ENCODE results near the gene CAVIN4.

CAVIN4 gene

DNA sequence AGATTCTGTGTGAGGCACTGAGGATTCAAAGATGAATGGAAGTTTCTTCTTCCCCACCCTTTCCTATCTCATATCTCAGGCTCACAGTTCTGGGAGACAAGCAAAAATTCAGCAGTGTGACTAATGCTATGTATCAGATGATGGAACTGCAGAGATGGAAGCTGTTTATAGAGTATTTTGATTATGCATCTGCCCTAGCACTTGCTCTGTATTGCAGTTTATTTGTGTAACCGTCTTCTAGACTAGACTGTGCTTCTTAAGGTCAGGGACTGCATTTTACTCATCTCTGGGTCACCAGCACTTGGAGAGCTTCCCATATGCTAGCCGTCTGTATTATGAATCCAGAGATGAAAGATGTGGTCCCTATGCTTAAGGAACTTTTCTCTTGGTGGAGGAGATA is 12.6 kb downstream of the CAVIN4 start:
- DNase-seq (ENCODE audit: low read depth in 2 of 2), result no peak

DNA sequence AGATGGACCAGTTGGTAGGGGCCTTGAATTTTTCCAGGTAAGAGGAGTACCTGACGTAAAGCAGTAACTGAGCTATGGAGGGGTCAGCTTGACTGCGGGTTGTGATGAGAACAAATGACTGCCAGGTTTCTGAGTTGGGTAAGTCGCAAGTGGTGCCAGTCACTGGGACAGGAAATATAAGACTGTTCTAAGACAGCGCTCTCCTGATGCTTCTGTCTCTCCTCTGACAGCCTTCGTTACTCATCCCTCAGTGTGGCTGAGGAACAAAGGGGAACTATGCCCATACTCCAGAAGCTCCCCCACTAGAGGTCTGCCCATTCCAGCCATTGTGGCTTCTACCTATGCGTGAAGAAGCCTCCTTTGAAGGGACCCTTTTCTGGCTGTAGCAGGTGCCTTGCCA is 13.3 kb downstream of the CAVIN4 start:
- DNase-seq (ENCODE audit: low read depth in 2 of 2), result no peak

DNA sequence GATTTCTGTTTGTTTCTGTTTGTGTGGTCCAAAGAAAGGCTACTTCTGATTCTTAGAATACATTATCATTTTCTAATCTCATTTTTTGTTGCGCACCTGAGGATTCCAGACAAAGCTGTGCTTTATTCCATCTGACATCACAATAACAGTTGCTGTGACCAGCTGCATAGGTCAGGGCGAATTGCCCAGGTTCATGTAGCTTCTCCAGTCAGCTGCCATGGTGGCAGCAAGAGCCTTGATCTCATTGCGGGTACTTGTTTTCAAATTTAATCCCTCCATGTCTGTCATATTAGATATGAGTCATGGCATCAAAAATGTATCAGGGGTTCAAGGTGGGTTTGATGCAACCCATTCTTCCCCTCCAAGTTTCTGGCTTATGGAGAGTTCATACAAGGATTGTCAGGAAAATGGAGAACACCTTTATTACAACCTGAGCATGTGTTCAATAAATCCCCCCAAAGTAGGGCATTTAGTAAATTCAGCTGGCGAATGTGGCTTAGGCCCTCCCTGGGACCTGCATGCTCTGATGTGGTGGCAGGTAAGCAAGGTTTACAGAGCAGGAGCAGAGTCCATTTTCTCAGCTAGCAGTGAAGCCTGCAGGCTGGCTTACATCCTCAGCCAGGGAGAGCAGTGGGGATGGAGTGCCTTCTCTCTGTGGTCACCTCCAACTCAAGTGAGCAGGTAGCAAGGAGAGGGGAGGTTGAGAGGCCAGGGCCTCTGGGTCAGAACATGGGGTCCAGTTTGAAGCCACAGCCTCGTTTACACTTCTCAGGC is 13.9 kb downstream of the CAVIN4 start:
- no peak for DNase-seq (ENCODE audit: low read depth in 2 of 2)

DNA sequence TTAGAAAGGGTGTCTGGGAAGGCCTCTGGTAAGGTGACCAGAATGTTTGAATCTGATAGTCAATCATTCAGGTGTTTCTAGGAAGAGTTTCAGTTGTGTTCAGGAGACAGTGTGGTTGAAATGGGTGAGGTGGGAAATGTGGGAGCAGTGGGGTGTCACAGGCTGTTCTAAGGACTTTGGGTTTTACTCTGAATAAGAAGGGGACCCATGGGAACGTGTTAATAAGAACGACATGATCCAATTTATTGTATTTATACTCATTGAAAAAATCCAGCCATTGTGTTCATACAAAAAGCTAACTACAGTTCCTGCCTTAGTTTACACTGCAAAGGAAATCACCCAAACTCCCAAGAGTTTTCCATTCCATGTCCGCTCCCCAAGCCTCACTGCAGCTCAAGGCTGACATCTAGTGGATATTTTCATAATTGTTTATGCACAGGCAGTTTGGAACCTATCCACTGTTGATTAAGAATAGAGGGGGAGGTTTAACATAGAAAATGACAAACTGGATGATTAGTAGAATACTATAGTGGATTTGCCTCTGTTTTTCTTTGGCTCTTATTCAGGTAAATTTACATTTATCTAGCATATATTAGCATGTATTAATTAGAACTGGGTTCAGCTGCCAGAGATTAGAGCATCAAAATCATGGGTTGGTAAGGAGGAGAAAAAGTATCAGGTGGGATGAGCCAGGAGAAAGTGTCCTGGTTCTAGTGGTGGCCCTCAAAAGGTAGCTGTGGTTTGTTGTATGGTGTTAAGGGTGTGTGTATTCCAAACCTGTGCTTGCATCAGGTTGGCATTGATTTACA is 17.7 kb downstream of the CAVIN4 start:
- no peak for DNase-seq (ENCODE audit: low read depth in 2 of 2)

DNA sequence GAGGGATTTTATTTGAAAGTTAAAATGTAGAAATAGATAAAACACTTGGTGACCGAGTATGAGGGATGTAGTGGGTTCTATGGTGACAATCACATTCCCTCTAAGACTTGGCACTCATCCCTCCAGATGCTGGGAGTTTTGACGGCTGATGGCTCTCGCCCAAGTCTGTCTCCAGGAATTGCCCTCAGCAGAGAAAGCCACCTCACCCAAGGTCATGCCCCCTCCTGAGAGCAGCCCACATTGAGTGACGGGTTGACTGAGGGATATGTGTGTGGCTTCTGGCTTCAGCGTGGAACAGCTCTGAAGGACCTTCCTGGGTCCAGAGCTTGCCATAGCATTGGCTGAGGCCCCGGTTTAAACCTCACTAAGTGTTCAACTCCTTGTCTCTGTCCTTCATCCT is 19.4 kb downstream of the CAVIN4 start:
- no peak for DNase-seq (ENCODE audit: low read depth in 2 of 2)

DNA sequence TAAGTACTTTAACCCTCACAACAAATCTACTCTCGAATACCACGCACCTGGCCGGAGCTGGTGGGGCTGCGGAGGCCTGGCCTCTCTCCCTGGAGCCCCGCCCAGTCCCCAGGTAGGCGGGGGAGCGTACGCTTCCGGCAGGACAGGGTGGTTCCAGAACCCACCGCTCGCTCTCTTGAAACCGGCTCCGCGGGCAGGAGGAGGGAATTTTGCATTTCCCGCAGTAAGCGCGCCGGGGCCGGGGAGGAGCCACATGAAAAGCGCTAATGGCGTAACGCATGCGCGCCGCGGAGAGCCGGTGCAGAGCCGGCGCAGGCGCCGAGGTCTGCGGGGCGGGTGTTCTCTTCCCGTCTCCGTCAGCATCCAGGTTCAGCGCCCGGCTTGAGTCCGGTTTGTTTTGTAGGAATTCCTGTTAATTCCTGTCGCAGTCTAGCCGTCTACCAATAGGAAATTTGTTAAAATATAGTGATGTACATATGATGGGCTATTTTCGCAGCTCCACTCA is 20.8 kb downstream of the CAVIN4 start:
- DNase-seq (ENCODE audit: low read depth in 2 of 2), result peak; percentile 55 to 71

DNA sequence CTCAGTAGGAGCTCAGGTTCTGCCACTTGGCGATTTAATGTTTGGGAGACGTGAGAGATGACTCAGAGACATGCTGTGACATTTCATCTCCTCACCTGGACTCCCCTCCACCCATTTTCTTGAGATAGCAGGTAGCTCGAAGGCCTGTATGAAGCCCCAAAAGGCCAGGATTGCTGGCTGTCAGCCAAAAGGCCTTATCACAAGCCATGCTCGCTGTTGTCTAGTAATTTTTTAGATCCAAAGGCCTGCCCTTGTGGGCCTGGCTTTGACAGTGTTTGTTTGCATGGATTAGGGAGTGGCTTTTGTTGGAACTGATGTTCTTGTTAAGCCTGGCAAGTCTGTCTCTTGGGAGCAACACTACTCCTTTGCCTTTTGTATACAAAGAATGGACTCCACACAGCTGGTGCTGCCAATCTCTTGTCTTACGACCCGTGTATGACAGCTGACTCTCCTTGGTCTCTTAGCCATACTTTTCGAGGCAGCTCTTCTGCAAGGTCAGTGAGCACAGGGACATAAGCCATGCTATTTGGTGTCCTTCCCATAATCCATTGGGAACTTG is 22.7 kb downstream of the CAVIN4 start:
- DNase-seq (ENCODE audit: low read depth in 2 of 2), result no peak

DNA sequence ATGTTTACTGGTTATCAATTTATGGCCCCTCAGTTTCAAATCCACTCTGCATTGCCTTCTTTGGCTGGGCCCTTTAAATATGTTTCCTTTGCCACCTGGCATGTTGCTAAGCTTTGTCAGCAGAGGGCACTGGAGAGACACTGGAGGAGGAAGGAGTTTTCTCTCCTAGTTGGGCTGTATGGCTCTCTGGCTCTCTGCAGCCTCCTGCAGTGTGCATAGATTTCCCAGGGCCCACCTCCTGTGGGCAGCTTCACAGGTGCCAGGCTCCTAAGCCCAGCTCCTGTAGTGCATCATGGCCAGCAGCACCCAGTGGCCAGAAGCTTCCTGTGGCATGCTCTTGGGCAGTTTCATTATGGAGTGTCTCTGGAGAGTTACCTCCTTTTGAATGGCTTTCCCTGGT is 23.3 kb downstream of the CAVIN4 start:
- no peak for DNase-seq (ENCODE audit: low read depth in 2 of 2)

DNA sequence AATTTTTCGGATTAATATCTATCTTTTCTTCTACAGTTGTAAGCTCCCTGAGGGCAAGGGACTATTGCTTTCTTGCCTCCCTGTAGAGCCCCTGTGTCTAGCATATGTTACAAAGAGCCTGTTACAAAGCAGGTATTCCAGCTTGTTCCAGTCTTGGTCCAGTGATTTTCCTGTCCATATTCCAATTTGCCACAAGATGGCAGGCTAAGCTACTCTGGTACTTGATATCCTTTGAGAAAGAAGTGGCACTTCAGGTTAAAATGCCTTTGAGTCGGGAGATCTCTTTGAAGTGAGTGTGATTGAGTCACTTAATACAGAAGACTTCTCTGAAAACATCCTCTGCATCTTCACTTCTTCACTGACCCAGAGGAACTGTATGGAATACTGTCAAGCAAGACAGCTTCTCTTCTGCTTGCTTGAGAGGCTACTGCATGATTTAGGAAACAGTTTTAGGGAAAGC is 24.5 kb downstream of the CAVIN4 start:
- no peak for DNase-seq (ENCODE audit: low read depth in 2 of 2)

DNA sequence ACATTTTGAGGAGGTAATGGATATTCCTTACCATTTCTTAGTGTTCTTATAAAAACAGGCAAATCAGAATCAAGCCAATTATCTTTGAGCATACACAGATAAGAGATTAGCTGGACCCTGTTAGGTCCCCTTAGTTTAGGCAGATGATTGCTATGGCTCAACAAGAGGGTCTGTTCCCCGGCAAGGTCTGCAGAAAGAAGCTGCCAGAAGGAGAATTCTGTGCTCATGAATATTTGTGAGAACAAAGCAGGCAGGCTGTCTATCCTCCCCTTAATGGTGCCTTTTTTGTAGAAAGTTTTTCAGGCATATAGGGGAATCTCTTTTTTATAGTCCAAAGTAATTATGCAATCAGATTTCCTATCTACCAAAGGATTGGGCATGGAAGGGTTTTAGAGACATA is 27.5 kb downstream of the CAVIN4 start:
- no peak for DNase-seq (ENCODE audit: low read depth in 2 of 2)

DNA sequence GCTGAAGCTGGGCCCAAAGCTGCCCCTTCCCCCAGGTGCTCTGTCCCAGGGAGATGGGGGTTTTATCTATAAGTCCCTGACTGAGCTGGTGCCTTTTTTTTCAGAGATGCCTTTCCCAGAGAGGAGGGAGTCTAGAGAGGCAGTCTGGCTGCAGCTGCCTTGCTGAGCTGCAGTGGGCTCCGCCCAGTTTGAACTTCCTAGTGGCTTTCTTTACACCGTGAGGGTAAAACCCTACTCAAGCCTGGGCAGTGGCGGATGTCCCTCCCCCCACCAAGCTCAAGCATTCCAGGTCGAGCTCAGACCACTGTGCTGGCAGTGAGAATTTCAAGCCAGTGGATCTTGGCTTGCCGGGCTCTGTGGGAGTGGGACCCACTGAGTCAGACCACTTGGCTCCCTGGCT is 41.3 kb downstream of the CAVIN4 start:
- no peak for DNase-seq (ENCODE audit: low read depth in 2 of 2)

DNA sequence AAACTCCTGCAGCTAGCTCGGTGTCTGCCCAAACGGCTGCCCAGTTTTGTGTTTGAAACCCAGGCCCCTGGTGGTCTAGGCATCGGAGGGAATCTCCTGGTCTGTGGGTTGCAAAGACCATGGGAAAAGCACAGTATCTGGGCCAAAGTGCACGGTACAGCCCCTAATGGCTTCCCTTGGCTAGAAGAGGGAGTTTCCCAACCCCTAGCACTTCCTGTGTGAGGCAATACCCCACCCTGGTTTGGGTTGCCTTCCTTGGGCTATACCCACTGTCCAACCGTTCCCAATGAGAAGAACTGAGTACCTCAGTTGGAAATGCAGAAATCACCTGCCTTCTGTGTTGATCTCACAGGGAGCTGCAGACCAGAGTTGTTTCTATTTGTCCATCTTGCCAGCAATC is 41.8 kb downstream of the CAVIN4 start:
- DNase-seq (ENCODE audit: low read depth in 2 of 2), result no peak

DNA sequence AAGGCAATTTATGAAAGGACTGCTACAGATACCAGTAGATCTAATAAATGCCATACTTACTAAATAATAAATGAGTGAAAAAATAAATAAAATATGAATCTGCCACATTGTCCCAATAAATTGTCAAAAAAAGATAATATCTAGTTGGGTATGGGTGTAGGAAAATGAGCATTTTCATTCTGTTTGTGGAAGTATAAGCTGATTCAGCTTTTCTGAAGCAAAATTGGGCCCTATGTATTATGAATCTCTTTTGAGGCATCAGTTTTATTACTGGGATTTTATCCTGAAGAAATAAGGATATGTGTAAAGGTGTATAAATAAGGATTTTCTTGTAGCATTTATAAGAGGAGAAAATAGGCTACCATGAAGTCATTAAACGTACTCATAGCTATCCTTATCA is 46.1 kb downstream of the CAVIN4 start:
- DNase-seq (ENCODE audit: low read depth in 2 of 2), result no peak

DNA sequence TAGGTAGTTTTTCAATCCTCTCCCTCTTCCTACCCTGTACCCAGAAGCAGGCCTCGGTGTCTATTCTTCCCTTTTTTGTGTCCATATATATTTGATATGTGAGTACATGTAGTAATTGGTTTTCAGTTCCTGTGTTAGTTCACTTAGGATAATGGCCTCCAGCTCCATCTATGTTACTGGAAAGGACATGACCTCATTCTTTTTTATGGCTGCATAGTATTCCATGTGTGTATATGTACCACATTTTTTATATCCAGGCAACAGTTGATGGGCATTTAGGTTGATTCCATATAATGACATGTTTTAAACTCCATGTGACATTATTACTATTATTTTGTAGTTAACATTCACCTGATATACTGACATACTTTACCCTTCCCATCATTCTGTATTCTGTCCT is 49.1 kb downstream of the CAVIN4 start:
- DNase-seq (ENCODE audit: low read depth in 2 of 2), result no peak

DNA sequence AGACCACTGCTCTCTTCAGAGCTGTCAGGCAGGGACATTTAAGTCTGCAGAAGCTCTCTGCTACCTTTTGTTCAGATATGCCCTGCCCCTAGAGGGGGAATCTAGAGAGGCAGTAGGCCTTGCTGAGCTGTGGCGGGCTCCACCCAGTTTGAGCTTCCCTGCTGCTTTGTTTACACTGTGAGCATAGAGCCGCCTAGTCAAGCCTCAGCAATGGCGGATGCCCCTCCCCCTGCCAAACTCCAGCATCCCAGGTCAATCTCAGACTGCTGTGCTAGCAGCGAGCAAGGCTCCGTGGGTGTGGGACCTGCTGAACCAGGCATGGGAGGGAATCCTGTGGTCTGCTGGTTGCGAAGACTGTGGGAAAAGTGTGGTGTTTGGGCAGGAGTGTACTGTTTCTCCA is 59.9 kb downstream of the CAVIN4 start:
- DNase-seq (ENCODE audit: low read depth in 2 of 2), result no peak
